ENCODE measurements around the gene SUSD4.

DNA sequence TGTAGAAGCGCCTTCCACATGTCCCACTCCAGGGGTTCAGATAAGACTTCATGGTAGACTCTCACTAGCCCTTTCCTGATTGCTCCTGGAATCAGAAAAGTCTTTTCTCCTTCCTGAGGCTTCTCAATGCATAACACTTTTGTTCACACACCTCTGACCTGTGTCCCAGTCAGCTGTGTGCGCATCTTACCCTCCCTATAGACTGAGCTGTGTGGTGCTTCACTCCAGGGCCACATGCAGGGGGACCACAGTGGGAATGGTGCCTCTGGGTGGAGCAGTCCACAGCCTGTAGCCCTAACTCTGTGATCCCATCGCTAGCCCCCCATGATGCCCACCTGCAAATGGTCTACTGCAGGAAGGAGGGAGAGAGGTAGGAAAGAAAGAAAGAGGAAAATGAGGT lies 136.9 kb downstream of the SUSD4 start:
- TF ChIP-seq POLR2A (IDR thresholded peaks at IDR 0.05; ENCODE audit: low read length) = no peak
- TF ChIP-seq, protein P1, sequence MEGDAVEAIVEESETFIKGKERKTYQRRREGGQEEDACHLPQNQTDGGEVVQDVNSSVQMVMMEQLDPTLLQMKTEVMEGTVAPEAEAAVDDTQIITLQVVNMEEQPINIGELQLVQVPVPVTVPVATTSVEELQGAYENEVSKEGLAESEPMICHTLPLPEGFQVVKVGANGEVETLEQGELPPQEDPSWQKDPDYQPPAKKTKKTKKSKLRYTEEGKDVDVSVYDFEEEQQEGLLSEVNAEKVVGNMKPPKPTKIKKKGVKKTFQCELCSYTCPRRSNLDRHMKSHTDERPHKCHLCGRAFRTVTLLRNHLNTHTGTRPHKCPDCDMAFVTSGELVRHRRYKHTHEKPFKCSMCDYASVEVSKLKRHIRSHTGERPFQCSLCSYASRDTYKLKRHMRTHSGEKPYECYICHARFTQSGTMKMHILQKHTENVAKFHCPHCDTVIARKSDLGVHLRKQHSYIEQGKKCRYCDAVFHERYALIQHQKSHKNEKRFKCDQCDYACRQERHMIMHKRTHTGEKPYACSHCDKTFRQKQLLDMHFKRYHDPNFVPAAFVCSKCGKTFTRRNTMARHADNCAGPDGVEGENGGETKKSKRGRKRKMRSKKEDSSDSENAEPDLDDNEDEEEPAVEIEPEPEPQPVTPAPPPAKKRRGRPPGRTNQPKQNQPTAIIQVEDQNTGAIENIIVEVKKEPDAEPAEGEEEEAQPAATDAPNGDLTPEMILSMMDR (IDR thresholded peaks at IDR 0.05) = no peak
- TF ChIP-seq KDM5A (IDR thresholded peaks at IDR 0.05) = no peak
- no peak for TF ChIP-seq EP300 (IDR thresholded peaks at IDR 0.05)
- TF ChIP-seq, protein P2, sequence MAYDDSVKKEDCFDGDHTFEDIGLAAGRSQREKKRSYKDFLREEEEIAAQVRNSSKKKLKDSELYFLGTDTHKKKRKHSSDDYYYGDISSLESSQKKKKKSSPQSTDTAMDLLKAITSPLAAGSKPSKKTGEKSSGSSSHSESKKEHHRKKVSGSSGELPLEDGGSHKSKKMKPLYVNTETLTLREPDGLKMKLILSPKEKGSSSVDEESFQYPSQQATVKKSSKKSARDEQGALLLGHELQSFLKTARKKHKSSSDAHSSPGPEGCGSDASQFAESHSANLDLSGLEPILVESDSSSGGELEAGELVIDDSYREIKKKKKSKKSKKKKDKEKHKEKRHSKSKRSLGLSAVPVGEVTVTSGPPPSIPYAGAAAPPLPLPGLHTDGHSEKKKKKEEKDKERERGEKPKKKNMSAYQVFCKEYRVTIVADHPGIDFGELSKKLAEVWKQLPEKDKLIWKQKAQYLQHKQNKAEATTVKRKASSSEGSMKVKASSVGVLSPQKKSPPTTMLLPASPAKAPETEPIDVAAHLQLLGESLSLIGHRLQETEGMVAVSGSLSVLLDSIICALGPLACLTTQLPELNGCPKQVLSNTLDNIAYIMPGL (CRISPR knock-in tag; IDR thresholded peaks at IDR 0.05; ENCODE audit: borderline replicate concordance) = no peak
- TF ChIP-seq, protein P3, sequence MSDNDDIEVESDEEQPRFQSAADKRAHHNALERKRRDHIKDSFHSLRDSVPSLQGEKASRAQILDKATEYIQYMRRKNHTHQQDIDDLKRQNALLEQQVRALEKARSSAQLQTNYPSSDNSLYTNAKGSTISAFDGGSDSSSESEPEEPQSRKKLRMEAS (IDR thresholded peaks at IDR 0.05) = no peak
- TF ChIP-seq RNF2 (IDR thresholded peaks at IDR 0.05; ENCODE audit: borderline replicate concordance, low read depth) = no peak
- no peak for TF ChIP-seq FOSL2 (IDR thresholded peaks at IDR 0.05)
- no peak for TF ChIP-seq FOSL2 (CRISPR knock-in tag; IDR thresholded peaks at IDR 0.05)
- TF ChIP-seq RCOR1 (IDR thresholded peaks at IDR 0.05; ENCODE audit: low read depth, low read length) = no peak
- TF ChIP-seq, protein P4, sequence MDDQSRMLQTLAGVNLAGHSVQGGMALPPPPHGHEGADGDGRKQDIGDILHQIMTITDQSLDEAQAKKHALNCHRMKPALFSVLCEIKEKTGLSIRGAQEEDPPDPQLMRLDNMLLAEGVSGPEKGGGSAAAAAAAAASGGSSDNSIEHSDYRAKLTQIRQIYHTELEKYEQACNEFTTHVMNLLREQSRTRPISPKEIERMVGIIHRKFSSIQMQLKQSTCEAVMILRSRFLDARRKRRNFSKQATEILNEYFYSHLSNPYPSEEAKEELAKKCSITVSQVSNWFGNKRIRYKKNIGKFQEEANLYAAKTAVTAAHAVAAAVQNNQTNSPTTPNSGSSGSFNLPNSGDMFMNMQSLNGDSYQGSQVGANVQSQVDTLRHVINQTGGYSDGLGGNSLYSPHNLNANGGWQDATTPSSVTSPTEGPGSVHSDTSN (IDR thresholded peaks at IDR 0.05) = no peak
- TF ChIP-seq, protein P5, sequence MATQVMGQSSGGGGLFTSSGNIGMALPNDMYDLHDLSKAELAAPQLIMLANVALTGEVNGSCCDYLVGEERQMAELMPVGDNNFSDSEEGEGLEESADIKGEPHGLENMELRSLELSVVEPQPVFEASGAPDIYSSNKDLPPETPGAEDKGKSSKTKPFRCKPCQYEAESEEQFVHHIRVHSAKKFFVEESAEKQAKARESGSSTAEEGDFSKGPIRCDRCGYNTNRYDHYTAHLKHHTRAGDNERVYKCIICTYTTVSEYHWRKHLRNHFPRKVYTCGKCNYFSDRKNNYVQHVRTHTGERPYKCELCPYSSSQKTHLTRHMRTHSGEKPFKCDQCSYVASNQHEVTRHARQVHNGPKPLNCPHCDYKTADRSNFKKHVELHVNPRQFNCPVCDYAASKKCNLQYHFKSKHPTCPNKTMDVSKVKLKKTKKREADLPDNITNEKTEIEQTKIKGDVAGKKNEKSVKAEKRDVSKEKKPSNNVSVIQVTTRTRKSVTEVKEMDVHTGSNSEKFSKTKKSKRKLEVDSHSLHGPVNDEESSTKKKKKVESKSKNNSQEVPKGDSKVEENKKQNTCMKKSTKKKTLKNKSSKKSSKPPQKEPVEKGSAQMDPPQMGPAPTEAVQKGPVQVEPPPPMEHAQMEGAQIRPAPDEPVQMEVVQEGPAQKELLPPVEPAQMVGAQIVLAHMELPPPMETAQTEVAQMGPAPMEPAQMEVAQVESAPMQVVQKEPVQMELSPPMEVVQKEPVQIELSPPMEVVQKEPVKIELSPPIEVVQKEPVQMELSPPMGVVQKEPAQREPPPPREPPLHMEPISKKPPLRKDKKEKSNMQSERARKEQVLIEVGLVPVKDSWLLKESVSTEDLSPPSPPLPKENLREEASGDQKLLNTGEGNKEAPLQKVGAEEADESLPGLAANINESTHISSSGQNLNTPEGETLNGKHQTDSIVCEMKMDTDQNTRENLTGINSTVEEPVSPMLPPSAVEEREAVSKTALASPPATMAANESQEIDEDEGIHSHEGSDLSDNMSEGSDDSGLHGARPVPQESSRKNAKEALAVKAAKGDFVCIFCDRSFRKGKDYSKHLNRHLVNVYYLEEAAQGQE (IDR thresholded peaks at IDR 0.05) = no peak
- no peak for TF ChIP-seq CHD4 (IDR thresholded peaks at IDR 0.05; ENCODE audit: borderline replicate concordance)
- TF ChIP-seq, protein P6, sequence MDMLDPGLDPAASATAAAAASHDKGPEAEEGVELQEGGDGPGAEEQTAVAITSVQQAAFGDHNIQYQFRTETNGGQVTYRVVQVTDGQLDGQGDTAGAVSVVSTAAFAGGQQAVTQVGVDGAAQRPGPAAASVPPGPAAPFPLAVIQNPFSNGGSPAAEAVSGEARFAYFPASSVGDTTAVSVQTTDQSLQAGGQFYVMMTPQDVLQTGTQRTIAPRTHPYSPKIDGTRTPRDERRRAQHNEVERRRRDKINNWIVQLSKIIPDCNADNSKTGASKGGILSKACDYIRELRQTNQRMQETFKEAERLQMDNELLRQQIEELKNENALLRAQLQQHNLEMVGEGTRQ (IDR thresholded peaks at IDR 0.05) = no peak

All from A549 (cell line).